Smooth muscle cell of trachea (primary cell): ENCODE measurements around the gene CDC73. TPM values are rescaled to one million over a fixed set of nuclear protein-coding genes. Genes with fewer than 3 reads are reported as not detected.

Experiments used
- total RNA-seq: library from RNA; depleted of rRNA; stranded (reverse); fragments of >200 nt; gene quantifications from 2 replicates; pipeline ENCODE4 v1.2.1, GENCODE V29; 2014

CDC73 gene
- total RNA-seq: 18.4 and 28.1 TPM in 2 replicates

GRCh38 chr1:193121616-193122593 lies at the start of gene CDC73:
Gene CDC73, plus strand, starts transcription at chr1:193122031. Its CDS starts 170 bp downstream, at chr1:193122201.

GRCh38 chr1:193104907-193105820 lies 16.7 kb upstream of the CDC73 start, which contains the start of gene GLRX2:
Gene GLRX2, minus strand, starts transcription at chr1:193105414. Its CDS starts 32 bp downstream, at chr1:193105382.

GRCh38 chr1:193185901-193186731 lies 64.3 kb downstream of the CDC73 start, which contains the start of gene B3GALT2:
Gene B3GALT2, minus strand, starts transcription at chr1:193186613. Its CDS starts 5,051 bp downstream, at chr1:193181562.

Other genes starting within 250 kb of the CDC73 start
- gene UCHL5, start 62.7 kb upstream of the CDC73 start, total RNA-seq: 28.8 and 40.0 TPM in 2 replicates
- gene RO60, start 62.4 kb upstream of the CDC73 start, total RNA-seq: 112 and 149 TPM in 2 replicates
- 6.3 and 15.7 TPM in 2 replicates for gene GLRX2, start 16.6 kb upstream of the CDC73 start, total RNA-seq
- gene B3GALT2, start 64.6 kb downstream of the CDC73 start, total RNA-seq: 0.15 and 0.17 TPM in 2 replicates